B cell (primary cell): ENCODE measurements around the gene DYNLT2.

ENCODE experiments used
- EZH2 ChIP-seq: IDR thresholded peaks from 2 replicates; pipeline ENCODE4 v1.6.1; 2012; ENCODE audit warnings: borderline replicate concordance, low read depth, mild to moderate bottlenecking, moderate library complexity, low read length; ENCODE audit not compliant: insufficient read depth, poor library complexity, severe bottlenecking
- TF ChIP-seq, protein P1 (sequence below): fragments of 200-600 bp; IDR thresholded peaks from one replicate; pipeline ENCODE4 v1.8.0; 2022; ENCODE audit warnings: antibody characterized with exemption, mild to moderate bottlenecking

DNA sequence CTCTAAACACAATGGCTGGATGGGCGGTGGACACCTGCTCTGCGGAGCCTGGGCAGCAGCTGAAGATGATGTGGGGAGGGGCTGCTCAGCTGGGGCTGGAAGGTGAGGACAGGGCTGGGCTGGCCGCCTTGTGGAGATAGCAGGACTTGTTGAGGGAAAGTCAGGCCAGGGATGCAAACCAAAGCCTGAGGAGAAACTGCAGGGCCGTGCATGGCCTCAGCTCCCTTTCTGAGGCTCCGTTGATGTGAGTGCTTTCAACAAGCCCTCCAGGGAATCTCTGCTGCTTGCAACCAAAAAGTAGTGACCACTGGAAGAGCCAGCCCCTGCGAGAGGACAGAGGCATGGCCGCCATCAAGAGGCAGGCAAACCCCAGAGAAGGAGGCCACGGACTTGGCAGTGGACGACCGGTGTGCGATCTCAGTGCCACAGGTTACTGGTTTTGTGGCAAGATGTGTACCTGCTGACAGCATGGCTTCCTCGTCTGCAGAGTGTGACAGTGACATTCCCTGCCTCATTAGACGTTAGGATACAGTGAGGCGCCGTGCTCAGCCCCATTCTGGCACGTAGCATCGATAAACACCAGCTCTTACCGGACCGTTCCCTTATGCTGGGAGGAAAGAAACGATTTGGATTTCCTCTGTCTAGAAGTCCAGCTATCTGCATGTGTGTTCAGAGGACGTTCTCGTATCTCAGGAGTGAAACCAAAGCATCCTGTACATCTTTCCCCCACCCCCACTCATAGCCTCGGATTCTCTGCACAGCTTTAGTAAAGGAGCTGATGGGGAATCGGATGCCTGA lies 38.0 kb upstream of the DYNLT2 start:
- TF ChIP-seq, protein P1, sequence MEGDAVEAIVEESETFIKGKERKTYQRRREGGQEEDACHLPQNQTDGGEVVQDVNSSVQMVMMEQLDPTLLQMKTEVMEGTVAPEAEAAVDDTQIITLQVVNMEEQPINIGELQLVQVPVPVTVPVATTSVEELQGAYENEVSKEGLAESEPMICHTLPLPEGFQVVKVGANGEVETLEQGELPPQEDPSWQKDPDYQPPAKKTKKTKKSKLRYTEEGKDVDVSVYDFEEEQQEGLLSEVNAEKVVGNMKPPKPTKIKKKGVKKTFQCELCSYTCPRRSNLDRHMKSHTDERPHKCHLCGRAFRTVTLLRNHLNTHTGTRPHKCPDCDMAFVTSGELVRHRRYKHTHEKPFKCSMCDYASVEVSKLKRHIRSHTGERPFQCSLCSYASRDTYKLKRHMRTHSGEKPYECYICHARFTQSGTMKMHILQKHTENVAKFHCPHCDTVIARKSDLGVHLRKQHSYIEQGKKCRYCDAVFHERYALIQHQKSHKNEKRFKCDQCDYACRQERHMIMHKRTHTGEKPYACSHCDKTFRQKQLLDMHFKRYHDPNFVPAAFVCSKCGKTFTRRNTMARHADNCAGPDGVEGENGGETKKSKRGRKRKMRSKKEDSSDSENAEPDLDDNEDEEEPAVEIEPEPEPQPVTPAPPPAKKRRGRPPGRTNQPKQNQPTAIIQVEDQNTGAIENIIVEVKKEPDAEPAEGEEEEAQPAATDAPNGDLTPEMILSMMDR = no peak
- TF ChIP-seq EZH2 = no peak
